Esophagus squamous epithelium (tissue), 5 donors: ENCODE results near the gene NLGN4X. TPM values are rescaled to one million over a fixed set of nuclear protein-coding genes. Genes with fewer than 3 reads are reported as not detected.

Experiments used
- DNase-seq: peaks from one replicate; lab custom pipeline; 2025; lab: John Stamatoyannopoulos, UW
- H3K27ac ChIP-seq, 4 donors: fragments of 200-600 bp; sonication (generic); one replicate each; pipeline ENCODE4 v1.5.1; 2016 to 2019; ENCODE audit warnings: mild to moderate bottlenecking in 1 of 4
- H3K27me3 ChIP-seq, 4 donors: fragments of 200-600 bp; sonication (generic); 1 replicate in 3 of 4; 2 replicates in 1 of 4; pipeline versions ENCODE4 v1.5.1 to v1.6.0; 2017 to 2021; ENCODE audit warnings: antibody characterized with exemption in 1 of 4
- H3K36me3 ChIP-seq, 3 donors: fragments of 200-600 bp; sonication (generic); one replicate each; pipeline ENCODE4 v1.5.1; 2016 to 2019
- H3K4me1 ChIP-seq, 3 donors: fragments of 200-600 bp; sonication (generic); one replicate each; pipeline ENCODE4 v1.5.1; 2017 to 2019
- H3K4me3 ChIP-seq, 4 donors: fragments of 200-600 bp; sonication (generic); 1 replicate in 3 of 4; 2 replicates in 1 of 4; pipeline ENCODE4 v1.5.1; 2016 to 2019; ENCODE audit warnings: mild to moderate bottlenecking in 2 of 4, moderate library complexity in 1 of 4
- H3K9me3 ChIP-seq, 3 donors: fragments of 200-600 bp; sonication (generic); one replicate each; pipeline ENCODE4 v1.5.1; 2016 to 2019
- POLR2A ChIP-seq, 4 donors: fragments of 450-650 bp; IDR thresholded peaks; one replicate each; pipeline ENCODE4 v1.6.1; 2017; ENCODE audit warnings: antibody characterized with exemption in 4 of 4, mild to moderate bottlenecking in 4 of 4, moderate library complexity in 3 of 4
- WGBS, 2 donors: methylation state at CpG; one replicate each; pipeline ENCODE4 v1.1.5; 2018; 5-methylcytosine and 5-hydroxymethylcytosine counted together
- intact Hi-C: fragments of 100-400 bp; cut with DNase I; formaldehyde crosslinking; loops from one replicate; pipeline ENCODE4 v1.15.0; 2022
- total RNA-seq, 4 donors: library from RNA; depleted of rRNA; stranded (reverse); fragments of >200 nt; gene quantifications; one replicate each; pipeline ENCODE4 v1.1.0, GENCODE V29; 2016
- TF ChIP-seq, protein P1 (sequence below), 6 experiments: fragments of 450-650 bp in 4 of 6; fragments of 200-600 bp in 2 of 6; sonication (generic) in 2 of 6; IDR thresholded peaks; one replicate each; pipeline ENCODE4 v1.5.1; 2016 to 2019; ENCODE audit warnings: antibody characterized with exemption in 6 of 6, mild to moderate bottlenecking in 4 of 6, moderate library complexity in 4 of 6
- donor health status: DM: yes; HTN: yes; CAD: no.

Gene NLGN4X
- total RNA-seq, 4 donors from 2014 or later: 0.22 to 1.9 (median 1.0) TPM

DNA sequence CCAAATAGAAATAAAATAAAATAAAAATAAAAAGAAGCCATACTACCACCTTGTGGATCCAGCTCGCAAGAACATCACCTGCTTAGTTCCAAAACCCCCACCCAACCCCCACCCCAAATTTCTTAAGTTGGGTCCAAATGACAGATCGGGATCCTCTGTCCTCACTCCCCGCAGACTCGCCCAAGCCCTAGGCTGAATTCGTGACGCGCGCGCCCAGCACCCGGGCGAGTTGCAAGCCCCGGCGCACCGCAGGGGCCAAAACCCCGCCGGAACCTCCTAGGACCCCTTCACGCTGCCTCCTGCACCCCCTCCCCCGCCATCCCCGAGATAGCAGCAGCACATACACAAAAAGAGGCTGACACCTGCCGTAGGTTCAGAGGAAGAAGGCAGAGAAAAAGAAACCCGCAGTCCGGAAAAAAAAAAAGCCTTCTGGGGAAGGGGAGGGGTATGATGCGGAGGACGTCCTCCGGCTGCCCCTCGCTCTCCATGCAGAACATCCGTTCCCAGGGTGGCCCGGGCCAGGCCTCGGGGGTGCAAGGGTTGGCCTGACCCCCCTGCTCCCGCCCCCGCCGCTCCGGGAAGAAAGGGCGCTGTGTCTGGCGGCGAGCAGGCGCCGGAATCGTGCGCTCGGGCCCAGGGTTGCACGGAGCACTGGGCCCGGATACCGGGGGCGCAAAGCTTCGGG is 2.6 kb downstream of the NLGN4X start:
- WGBS, 2 donors: 0 to 13% methylated on average over 9 to 29 of the region's 46 CpGs
- no peak for TF ChIP-seq POLR2A (IDR thresholded peaks at IDR 0.05)
- TF ChIP-seq, protein P1, sequence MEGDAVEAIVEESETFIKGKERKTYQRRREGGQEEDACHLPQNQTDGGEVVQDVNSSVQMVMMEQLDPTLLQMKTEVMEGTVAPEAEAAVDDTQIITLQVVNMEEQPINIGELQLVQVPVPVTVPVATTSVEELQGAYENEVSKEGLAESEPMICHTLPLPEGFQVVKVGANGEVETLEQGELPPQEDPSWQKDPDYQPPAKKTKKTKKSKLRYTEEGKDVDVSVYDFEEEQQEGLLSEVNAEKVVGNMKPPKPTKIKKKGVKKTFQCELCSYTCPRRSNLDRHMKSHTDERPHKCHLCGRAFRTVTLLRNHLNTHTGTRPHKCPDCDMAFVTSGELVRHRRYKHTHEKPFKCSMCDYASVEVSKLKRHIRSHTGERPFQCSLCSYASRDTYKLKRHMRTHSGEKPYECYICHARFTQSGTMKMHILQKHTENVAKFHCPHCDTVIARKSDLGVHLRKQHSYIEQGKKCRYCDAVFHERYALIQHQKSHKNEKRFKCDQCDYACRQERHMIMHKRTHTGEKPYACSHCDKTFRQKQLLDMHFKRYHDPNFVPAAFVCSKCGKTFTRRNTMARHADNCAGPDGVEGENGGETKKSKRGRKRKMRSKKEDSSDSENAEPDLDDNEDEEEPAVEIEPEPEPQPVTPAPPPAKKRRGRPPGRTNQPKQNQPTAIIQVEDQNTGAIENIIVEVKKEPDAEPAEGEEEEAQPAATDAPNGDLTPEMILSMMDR (IDR thresholded peaks at IDR 0.05): no peak
- H3K36me3 ChIP-seq: no peaks in the 10 kb centered on the region
- no peak for DNase-seq
- no peak overlapping the region for H3K27ac ChIP-seq
- peaks cover 0 to 18% (median 7%) of the 10 kb centered on the region in 3 donors for H3K4me1 ChIP-seq
- peak overlapping the region; percentile 27 to 64 (median 34) for H3K4me3 ChIP-seq
- intact Hi-C loops: no loop called here
- H3K27me3 ChIP-seq: peaks cover 0 to 41% (median 9%) of the 10 kb centered on the region in 4 donors
- no peaks in the 10 kb centered on the region for H3K9me3 ChIP-seq

DNA sequence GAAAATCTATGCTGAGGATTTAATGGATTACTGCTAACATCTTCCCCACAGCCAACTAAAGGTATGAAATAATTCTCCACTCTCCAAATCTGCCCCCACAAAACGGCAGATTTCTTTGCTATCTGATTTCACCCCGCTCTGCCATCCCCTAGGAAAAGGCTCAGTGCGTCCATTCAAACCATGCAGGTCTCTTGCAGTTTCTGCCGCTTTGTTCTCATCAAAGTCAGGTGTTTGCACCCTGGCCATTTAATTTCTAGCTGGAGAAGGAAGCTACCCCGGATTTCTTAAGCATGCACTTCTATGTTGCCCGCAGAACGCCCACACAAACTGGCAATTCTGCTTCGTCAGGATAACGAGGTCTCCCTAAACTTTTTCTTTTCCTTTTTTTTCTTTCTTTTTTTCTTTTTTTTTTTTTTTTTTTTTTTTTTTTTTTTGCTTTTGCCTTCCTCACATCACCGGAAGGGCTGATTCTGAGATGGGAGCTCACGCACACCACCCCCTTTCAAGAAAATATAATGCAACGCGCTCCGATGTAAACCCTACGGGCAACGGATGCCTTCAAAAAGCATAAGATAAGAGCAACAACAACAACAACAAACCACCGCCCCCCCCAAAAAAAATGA is 3.3 kb downstream of the NLGN4X start:
- H3K27me3 ChIP-seq: peaks cover 0 to 41% (median 9%) of the 10 kb centered on the region in 4 donors
- TF ChIP-seq, protein P1 (IDR thresholded peaks at IDR 0.05): no peak
- no peak for TF ChIP-seq POLR2A (IDR thresholded peaks at IDR 0.05)
- H3K4me1 ChIP-seq: peaks cover 0 to 18% (median 7%) of the 10 kb centered on the region in 3 donors
- H3K27ac ChIP-seq: no peak overlapping the region
- H3K36me3 ChIP-seq: no peaks in the 10 kb centered on the region
- 15 to 16% methylated on average over 9 to 10 of the region's 17 CpGs for WGBS, 2 donors
- H3K4me3 ChIP-seq: peak overlapping the region in 2 of 4 donors; percentile 36 to 64
- H3K9me3 ChIP-seq: no peaks in the 10 kb centered on the region
- DNase-seq: no peak
- intact Hi-C loops: no loop called here

DNA sequence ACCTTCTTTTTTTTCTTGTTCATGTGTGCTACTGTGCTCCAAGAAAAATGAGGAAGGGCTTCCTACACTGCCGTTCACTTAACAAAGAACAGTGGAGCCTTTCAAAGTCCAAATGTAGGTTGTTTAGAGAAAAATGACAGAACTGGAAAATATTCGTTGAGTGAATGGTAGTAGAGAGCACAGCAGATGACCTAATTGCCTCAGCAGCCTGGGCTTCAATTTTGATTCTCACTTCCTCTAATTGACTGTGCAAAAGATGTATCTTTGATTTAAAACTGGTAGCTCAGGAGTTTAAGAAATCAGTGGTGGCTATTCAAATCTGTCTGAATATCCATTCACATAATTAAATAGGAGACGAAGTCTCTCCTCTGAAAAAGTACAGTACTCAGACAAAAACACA is 5.2 kb downstream of the NLGN4X start:
- no peak for DNase-seq
- H3K27me3 ChIP-seq: peaks cover 0 to 30% (median 6%) of the 10 kb centered on the region in 4 donors

DNA sequence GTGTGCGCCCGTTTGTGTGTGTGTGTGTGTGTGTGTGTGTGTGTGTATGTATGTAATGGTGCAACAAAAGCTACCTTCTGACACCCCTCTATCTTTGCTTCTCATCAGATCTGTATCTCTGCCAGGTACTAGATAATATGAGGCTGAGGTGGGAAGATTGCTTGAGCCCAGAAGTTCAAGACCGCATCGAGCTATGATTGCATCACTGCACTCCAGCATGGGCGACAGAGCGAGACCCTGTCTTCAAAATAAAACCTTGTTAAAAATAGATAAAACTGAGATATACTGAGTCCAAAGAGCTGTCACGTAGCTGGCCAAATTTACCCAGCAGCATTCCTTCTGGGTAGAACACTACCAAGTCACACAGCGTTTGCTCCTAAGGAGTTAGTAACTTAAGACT is 18.4 kb downstream of the NLGN4X start:
- Histone ChIP-seq H3K27ac (no peak overlapping the region), H3K9me3 (no peaks in the 10 kb centered on the region), H3K4me1 (no peaks in the 10 kb centered on the region), H3K4me3 (no peak overlapping the region), H3K27me3 (no peaks in the 10 kb centered on the region), H3K36me3 (no peaks in the 10 kb centered on the region)
- TF ChIP-seq POLR2A (IDR thresholded peaks at IDR 0.05): no peak
- TF ChIP-seq, protein P1 (IDR thresholded peaks at IDR 0.05): no peak
- WGBS, 2 donors: 70 to 83% methylated on average over 4 to 7 of the region's 8 CpGs
- no peak for DNase-seq
- intact Hi-C loops: no loop called here

More for the DNA sequence above, 5.2 kb downstream of the NLGN4X start:
- 28 to 40% methylated on average over 2 to 3 of the region's 3 CpGs for WGBS, 2 donors
- intact Hi-C loops: no loop called here
- Histone ChIP-seq H3K27ac (no peak overlapping the region), H3K36me3 (no peaks in the 10 kb centered on the region), H3K4me1 (peaks cover 0 to 18% (median 7%) of the 10 kb centered on the region in 3 donors), H3K9me3 (no peaks in the 10 kb centered on the region), H3K4me3 (no peak overlapping the region)
- TF ChIP-seq, protein P1 (IDR thresholded peaks at IDR 0.05): no peak
- TF ChIP-seq POLR2A (IDR thresholded peaks at IDR 0.05): no peak
